ENCODE measurements around the gene DCP1B.

GRCh38 chr12:1927751-1928351, 76.4 kb downstream of the DCP1B start:
- TF ChIP-seq EZH2 (IDR thresholded peaks at IDR 0.05), result no peak
- TF ChIP-seq POLR2AphosphoS5 (IDR thresholded peaks at IDR 0.05; ENCODE audit: borderline replicate concordance, low read depth, low read length), result no peak
- no peak for TF ChIP-seq FOXP2 (optimal IDR thresholded peaks at IDR 0.05; ENCODE audit: control extremely low read depth, extremely low read length, insufficient read depth)

Data from SK-N-MC (cell line).